HCEC 1CT (cell line): Measurements from ENCODE around the gene INTU.
"Not testable (repeated sequence)": the region's sequence is repeated elsewhere in the genome, so short reads cannot be mapped to it uniquely, and the experiment has no call there.

Source experiments
- DNase-seq: peaks from one replicate; pipeline ENCODE4 v3.0.0-alpha.2; 2017

INTU gene

DNA sequence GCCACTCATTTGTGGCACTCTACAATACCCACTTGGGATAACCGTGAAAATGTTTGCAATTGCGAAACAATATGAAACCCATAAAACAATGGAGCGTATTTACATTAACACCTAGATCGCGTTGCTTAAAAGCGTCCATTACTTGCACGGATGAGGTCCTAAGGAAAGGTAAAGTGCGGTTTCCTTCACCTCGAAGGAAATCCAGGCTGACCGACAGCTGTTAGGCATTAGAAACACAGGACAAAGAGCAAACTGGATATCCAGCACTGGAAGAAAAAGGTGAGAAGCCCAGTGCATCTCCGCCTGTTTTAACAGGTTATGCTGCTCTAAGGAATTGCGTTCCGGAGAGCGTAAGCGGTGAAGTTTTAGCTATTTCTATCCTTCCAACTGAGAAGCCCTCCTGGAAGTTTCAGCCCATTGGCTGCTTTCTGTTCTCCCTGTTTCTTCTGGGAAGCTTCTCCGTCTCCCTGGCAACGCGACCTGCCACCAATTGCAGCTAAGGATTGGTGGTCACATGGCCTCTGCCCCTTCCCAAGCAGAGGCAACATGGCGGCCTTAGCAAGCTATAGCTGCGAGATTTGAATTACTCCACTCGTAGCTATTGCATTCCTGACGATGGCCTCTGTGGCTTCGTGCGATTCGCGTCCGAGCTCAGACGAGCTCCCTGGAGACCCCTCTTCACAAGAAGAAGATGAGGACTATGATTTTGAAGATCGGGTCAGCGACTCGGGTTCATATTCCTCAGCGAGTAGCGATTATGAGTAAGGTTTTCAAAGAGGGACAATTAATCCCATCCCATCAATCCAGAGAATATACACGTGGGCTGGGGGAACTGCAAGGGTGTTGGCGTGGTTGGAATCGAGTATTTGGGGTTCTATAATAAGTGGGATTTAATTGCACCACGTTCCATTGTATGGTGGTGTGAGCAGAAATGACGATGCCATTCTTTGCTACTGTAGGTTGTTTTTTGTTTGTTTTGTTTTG lies at the start of gene INTU:
INTU (plus strand) TSS at position 538 of the 984 bp plus-strand sequence; CDS start at position 616, 78 bp downstream.
- peak; percentile 88 for DNase-seq

DNA sequence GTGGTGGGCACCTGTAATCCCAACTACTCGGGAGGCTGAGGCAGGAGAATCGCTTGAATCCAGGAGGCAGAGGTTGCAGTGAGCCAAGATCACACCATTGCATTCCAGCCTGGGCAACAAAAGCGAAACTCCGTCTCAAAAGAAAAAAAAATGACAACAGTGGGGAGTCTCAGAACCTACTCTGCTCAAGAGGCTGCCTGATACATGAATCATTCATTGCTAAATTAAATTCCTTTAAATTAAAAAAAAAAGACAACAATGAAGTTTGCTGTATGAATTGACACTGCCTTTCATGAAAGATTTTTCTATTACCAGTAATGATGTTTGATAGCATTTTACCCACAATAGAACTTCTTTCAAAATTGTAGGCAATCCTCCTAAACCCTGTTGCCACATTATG lies 46.3 kb upstream of the INTU start:
- DNase-seq: peak; percentile 0

DNA sequence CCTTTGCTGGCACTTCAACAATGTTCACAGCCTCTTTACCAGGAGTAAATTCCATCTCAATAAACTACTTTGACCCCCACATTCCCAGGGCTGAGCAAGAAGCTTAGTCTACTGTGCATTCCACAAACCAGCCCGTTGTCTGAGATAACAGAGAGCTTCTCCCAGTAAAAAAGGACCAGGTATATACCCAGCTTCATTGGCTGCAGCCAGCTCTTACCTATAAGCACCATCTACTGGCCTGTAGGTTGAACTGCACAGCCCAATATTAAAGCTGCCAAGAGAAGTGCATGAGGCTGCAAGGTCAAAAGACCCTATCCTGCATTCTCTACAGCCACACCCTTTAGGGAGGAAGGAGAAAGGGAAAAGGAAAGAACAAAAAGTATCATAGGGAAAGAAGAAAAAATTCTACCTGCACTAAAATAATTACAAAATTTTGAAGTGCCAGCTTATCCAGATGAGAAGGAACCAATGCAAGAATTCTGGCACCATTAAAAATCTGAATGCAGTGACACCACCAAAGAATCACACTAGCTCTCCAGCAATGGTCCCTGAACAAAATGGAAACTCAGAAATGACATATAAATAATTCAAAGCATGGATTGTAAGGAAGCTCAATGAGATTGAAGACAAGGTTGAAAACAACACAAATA lies 45.7 kb upstream of the INTU start:
- DNase-seq: peak; percentile 24

DNA sequence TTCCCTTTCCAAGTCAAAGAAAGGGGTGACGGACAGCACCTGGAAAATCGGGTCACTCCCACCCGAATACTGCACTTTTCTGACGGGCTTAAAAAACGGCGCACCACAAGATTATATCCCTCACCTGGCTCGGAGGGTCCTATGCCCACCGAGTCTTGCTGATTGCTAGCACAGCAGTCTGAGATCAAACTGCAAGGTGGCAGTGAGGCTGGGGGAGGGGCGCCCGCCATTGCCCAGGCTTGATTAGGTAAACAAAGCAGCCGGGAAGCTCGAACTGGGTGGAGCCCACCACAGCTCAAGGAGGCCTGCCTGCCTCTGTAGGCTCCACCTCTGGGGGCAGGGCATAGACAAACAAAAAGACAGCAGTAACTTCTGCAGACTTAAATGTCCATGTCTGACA lies 43.6 kb upstream of the INTU start:
- DNase-seq: not testable (repeated sequence)

DNA sequence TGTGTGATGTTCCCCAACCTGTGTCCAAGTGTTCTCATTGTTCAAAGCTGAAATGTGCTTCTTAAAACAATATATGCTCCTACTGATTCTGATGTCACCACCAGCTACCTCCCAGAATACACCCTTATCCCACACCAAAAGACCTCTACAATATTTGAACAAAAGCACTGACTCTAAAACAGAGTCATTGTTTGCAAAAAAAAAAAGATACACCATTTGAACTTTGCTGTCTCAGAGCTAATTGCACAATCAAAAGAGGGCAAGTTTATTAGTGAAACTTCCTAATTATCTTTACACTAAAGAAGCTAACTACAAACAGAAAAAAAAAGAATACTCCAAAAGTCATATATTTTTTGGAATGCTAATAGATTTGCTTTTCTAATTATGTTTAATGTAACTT lies 34.1 kb upstream of the INTU start:
- DNase-seq: no peak

DNA sequence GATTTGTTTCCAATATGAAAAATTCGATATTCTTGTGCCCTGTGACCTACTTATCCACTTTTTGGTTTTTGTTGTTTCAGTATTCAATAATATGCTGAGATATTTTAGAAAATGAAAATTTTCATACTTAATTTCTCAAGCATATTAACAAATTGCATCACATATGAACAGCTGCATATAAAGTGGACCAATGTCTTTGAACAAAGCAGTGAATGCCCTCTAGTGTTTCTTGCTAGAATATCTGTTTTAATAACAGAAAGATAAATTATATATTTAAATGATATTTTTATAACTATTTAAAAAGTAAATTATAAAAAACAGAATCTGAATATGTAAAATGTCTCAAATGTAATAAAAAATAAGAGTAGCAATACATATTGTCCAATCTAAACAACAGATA lies 31.7 kb upstream of the INTU start:
- DNase-seq: peak; percentile 41

DNA sequence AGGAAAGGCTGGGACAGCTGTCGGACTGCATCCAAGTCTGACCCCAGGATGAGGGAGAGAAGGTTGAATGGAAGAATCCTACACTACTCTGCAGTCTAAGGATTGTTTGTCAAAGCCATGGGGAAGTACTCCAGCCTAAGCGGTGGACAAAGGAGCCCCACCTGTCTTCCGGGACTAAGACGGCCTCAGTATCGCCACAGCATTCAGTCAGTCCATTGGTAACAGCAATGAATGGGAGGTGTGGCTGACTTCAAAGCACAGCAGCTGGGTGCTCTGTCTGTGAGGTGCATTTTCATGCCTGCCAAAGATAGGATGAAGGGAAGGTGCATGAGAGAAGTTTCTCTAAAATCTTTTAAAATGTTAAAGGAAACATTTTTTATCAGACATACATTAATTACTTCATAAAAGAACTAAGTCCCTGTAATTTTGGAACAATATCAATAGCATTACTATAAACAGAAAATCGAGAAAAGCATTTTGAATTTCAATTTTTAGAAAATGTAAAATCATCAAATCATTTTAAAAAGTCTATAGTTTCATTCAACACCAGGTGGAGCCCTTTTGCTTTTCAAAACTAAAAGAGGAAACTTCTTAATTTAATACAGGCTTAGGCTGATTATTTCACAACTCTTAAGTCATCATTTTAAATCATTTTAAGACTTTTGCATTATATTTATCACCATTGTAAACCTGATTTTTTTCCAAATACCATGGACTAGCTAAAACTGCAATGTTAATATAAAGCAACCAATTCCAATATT lies 27.6 kb upstream of the INTU start:
- peak; percentile 28 for DNase-seq

DNA sequence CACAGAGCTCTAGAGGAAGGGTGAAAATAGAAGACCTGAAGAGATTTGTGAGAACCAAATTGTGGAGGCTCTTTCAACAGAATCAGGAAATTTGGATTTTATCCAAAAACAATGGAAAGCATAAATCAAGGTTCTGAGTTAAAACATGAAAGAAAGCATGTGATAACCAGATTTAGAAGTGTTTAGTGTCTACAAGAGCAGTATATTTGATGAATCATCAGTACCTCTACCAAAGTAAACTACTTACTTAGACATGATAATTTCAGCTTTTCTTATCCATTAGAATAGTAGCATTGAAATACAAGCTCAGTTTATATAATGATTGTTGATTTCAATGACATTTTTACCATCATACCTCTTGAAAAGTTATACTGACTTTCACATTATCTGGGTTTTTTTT lies 25.9 kb upstream of the INTU start:
- DNase-seq: no peak

DNA sequence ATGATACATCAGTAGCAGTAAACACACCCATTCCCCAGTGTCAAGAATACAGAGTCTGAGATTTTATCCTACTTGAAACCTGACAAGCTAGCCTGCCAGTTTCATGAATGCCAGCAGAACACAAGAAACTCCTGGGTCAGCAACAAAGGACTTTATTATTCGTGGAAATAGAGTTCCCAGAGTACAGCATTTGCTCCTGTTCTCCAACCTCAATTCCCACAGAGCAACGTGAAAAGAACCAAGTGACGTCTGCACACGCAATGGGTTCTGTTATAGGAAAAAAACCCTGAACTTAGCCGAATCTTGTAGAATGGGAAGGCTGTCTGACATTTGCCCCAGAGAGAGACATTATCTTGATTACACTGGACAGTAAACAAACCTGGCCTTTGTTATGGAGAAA lies 23.3 kb upstream of the INTU start:
- no peak for DNase-seq

DNA sequence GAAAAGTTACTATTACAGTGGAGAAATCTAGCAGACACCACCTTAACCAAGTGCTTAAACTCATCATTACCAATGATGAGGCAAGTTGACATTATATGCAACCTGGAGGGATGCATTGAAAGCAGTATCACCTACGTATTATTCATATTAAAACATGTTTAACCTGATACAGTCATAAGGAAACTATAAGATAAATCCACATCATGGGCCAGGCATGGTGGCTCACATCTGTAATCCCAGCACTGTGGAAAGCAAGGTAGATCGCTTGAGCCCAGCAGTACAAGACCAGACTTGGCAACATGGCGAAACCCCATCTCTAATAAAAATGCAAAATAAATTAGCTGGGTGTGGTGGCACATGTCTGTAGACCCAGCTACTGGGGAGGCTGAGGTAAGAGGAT lies 22.3 kb upstream of the INTU start:
- DNase-seq: no peak

DNA sequence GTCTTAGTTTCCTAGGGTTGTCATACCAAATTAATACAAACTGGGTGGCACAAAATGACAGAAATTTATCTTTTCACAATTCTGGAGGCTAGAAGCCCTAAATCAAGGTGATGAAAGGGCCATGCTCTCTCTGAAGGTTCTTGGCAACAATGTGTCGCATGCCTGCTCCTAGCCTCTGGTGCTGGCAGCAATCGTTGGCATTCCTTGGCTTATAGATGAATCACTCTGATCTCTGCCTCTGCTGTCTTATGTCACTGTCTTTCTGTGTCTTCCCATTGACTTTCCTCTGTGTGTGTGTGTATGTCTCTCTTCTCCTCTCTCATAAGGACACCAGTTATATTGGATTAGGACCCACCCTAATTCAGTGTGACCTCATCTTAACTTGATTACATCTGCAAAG lies 15.9 kb upstream of the INTU start:
- no peak for DNase-seq

DNA sequence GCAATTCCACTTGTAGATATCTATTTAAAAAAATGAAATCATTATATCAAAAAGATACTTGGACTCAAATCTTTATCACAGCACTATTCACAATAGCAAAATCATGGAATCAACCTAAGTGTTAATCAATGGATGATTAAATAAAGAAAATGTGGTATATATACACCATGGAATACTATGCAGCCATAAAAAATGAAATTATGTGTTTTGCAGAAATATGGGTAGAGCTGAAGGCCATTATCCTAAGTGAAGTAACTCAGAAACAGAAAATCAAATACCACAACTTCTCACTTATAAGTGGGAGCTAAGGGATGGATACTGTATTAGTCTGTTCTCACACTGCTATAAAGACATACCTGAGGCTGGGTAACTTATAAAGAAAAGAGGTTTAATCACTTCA lies 14.3 kb upstream of the INTU start:
- no peak for DNase-seq

DNA sequence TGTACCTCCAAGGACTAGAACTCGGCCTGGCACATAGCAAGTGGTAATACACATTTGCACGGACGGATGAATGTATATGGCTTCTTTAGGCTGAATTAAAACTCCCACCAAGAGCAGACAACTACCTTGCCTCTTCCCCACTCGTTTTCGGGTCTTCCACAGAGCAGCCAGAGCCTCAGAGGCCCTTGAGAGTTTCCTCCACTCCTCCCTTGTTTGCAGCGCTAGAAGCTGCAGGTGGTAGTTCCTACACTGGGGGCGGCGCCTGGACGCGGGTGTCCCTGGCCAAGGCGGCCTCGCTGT lies 10.2 kb upstream of the INTU start:
- no peak for DNase-seq

DNA sequence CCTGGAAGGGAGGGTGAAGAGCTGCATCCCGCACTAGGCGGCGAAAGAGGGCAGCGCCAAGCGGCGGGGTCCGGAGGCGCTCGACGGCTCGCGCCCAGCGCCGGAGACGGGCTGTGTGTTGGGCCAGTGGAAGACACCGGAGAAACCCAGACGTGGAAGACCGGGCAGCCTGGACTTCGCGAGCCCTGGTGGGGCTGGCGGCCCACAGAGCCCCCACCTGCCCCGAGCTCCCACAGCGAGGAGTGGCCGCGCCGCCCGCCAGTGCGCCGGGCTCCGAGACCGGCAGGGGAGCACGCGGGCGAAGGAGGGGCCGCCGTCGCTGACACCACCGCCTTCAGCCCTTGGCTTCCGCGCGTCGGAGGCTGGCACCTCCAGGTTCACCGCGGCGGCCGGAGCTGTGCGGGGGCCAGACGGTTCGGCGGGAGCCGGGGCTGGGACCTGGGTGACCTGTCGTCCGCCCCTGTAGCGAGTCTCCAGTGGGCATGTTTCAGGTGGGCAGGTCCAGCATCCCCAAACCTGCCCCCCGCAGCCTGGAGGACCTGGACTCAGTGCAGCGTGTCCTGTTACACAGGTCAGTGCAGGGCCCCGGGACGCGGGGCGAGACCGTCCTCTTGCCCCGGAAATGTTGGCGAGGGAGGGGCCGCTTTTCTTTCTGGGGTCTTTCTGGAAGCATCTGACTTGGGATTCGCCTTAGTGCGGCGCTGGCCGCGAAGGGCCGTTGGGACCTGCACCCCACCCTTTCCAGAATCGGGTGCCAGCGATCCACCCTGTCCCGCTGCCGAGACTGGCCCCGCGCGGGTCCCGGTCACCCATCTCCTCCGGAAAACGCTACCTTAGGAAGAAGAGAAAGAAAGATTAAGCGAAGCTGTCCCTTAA lies 9.6 kb upstream of the INTU start:
- DNase-seq: peak; percentile 33

DNA sequence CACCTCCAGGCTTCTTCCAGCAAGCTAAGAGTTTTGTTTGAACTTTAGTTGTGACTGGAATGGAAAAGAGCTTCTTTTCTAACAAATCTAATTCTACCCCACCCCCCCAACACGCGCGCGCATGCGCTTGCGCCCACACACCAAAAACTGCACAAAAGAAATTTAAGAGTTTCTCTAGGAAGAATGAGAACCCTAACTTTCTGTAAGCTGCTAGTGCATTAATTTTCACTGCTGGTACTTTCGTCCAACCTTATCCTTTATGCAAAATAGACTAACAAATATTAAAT lies 9.0 kb upstream of the INTU start:
- peak; percentile 11 for DNase-seq

DNA sequence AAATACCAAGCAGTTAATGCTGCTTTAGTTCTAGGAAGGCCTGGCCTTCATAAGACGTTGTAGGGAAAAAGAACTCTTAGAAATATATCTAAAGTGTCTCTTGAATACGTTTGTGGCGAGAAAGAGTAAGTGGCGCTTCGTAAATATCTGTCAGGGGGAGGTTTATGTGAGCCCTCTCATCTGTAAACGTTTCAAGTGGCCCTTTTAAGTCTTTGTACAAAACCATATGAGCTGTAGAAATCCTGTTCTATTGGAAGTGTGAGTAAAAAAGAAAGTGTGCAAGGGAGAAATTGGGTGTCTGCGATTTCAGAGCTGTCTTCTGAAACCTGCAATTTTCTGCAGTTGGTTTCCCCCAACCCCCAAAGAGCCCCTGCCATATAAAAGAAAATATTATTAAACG lies 8.6 kb upstream of the INTU start:
- DNase-seq: no peak

DNA sequence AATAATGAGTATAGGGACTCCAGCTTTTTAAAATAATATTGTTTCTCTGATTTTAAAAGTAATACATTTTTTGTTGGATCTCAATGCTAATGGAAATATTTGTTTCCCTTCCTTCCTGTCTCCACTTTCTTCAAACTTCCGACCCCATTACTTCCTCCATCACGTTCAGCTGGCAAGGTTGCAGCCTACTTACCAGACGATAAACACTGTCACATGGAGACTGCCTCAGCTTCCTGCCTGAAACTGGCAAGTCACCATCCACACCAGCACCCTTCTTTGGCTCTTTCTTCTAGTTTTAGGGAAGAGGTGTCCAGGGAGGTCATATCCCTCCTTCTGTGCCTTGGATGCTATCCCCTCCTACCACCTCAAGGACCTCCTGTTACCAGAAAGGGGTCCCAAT lies 3.4 kb upstream of the INTU start:
- DNase-seq: no peak

DNA sequence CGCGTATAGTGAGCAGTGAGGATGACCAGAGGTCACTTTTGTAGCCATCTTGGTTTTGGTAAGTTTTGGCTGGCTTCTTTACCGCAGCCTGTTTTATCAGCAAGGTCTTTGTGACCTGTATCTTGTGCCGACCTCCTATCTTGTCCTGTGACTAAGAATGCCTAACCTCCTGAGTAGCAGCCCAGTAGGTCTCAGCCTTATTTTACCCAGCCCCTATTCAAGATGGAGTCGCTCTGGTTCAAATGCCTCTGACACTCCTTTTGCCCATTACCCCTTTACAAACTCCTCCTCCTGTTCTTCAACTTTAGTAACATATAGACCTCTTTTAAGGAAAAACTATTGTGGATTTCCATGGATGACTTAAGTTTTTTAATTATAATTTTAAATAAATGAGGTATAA lies 2.6 kb upstream of the INTU start:
- DNase-seq: no peak

DNA sequence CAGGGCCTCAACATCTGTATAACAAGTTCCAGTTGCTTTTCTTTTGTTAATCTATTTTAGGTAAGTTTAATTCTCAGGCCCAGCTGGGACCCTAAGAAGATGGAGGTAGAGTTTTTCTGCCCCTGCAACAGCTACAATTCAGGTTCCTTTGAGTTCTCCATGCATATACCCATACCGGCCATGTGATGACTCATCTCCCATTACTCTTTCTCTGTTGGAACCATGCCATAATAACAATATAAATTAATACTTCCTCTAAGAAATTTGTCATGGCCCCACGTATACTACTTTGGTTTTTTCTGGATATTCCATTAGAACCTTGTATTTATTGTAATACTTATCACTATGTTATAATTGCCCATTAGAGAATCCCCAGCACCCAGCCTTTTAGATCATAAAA lies 1.3 kb upstream of the INTU start:
- peak; percentile 45 for DNase-seq

DNA sequence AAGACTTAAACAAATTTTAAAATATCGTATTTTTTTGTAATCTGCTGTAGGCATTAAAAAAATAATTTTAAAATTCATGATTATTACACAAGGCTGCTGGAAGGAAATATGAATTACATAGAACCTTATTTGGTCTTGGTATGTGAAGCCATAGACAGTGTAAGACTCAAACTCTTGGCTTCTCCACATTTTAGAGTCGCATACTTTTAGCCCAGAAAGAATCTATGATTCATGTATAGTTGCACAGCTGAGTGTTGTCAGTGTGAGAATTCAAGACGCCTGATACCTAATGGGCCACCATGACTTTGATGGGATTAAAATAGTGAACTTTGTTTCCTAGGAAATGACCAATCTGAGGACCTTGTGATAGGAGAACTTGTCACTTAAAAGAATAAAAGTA lies 1.4 kb downstream of the INTU start:
- DNase-seq: peak; percentile 80

DNA sequence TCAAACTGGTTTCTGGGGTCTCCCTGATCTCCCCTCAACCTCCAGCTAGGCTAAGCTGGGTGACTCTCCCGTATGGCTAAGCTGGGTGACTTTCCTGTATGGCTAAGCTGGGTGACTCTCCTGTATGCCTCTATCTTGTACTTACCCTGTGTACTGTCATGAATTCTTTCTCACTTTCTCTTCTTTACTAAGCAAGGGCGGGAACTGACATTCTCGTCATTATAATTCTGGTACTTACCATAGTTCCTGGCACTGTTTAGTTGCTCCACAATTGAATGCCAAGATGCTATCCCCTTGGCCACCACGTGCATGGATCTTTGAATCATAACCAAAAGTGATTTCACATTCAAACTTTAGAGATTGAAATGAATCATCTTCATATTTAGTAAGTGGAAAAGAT lies 8.8 kb downstream of the INTU start:
- peak; percentile 6 for DNase-seq

DNA sequence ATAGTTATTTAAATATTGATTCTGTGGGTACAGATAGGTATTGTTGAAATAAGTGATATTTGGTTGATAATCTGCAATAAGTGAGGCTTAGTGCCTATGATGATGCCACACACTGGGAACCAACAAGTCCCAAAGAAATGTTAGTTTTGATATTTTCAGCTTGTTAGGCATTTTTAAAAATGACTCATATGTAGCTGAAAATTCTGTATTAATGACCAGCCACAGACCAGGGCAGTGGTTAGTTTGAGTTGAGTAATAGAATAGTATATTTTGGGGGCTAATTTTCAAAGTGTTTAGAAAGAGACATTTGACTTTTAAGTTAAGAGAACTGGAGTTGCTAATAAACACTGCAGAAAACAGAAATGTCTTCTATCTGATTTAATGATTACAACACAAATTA lies 9.4 kb downstream of the INTU start:
- DNase-seq: peak; percentile 13

DNA sequence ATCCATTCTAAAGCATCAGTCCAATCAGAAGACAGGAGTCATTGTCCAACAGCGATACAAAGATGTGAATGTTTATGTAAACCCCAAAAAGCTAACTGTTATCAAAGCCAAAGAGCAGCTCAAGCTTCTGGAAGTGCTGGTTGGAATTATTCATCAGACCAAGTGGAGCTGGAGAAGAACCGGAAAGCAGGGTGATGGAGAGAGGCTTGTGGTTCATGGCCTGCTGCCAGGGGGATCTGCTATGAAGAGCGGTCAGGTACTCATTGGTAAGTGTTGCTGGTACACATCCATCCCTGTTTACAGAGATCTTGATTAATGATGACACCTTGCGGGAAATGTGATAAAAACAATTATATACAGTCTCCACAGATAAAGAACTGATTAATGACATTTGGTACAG lies 11.0 kb downstream of the INTU start:
- no peak for DNase-seq
